Measurements from ENCODE around the gene CYTIP.

CYTIP gene

GRCh38 chr2:157463002-157463401 lies 19.1 kb upstream of the CYTIP start:
- DNase-seq (ENCODE audit: low read depth, low spot score) = no peak

- DNase-seq (ENCODE audit: low read depth, low spot score) = no peak
Measured at GRCh38 chr2:157460897-157461296, 17.0 kb upstream of the CYTIP start.

- no peak for DNase-seq (ENCODE audit: low read depth, low spot score)
Measured at GRCh38 chr2:157460384-157460837, 16.5 kb upstream of the CYTIP start.

GRCh38 chr2:157459486-157459885 lies 15.6 kb upstream of the CYTIP start:
- DNase-seq (ENCODE audit: low read depth, low spot score) = no peak

GRCh38 chr2:157447741-157448140 lies 3.9 kb upstream of the CYTIP start:
- no peak for DNase-seq (ENCODE audit: low read depth, low spot score)

GRCh38 chr2:157447031-157447430 lies 3.1 kb upstream of the CYTIP start:
- DNase-seq (ENCODE audit: low read depth, low spot score) = no peak

GRCh38 chr2:157444641-157445040 lies 752 bp upstream of the CYTIP start:
- no peak for DNase-seq (ENCODE audit: low read depth, low spot score)

GRCh38 chr2:157443090-157443489 lies 799 bp downstream of the CYTIP start:
- no peak for DNase-seq (ENCODE audit: low read depth, low spot score)

- no peak for DNase-seq (ENCODE audit: low read depth, low spot score)
Measured at GRCh38 chr2:157442636-157443035, 1.3 kb downstream of the CYTIP start.

GRCh38 chr2:157442191-157442590 lies 1.7 kb downstream of the CYTIP start:
- DNase-seq (ENCODE audit: low read depth, low spot score) = no peak

- DNase-seq (ENCODE audit: low read depth, low spot score) = no peak
Measured at GRCh38 chr2:157441072-157441454, 2.8 kb downstream of the CYTIP start.

GRCh38 chr2:157440404-157441071 lies 3.4 kb downstream of the CYTIP start:
- DNase-seq (ENCODE audit: low read depth, low spot score) = no peak

GRCh38 chr2:157439824-157440186 lies 4.1 kb downstream of the CYTIP start:
- no peak for DNase-seq (ENCODE audit: low read depth, low spot score)

GRCh38 chr2:157438863-157439823 lies 4.7 kb downstream of the CYTIP start:
- DNase-seq (ENCODE audit: low read depth, low spot score) = no peak

GRCh38 chr2:157433394-157433793 lies 10.5 kb downstream of the CYTIP start:
- DNase-seq (ENCODE audit: low read depth, low spot score) = no peak

- no peak for DNase-seq (ENCODE audit: low read depth, low spot score)
Measured at GRCh38 chr2:157432475-157433106, 11.3 kb downstream of the CYTIP start.

- DNase-seq (ENCODE audit: low read depth, low spot score) = no peak
Measured at GRCh38 chr2:157431176-157431575, 12.7 kb downstream of the CYTIP start.

- DNase-seq (ENCODE audit: low read depth, low spot score) = no peak
Measured at GRCh38 chr2:157428500-157429175, 15.3 kb downstream of the CYTIP start.

- no peak for DNase-seq (ENCODE audit: low read depth, low spot score)
Measured at GRCh38 chr2:157427922-157428303, 16.0 kb downstream of the CYTIP start.

GRCh38 chr2:157427003-157427921 lies 16.6 kb downstream of the CYTIP start:
- no peak for DNase-seq (ENCODE audit: low read depth, low spot score)

- no peak for DNase-seq (ENCODE audit: low read depth, low spot score)
Measured at GRCh38 chr2:157426477-157426994, 17.4 kb downstream of the CYTIP start.
